Astrocyte (in vitro differentiated cells and primary cell): ENCODE data around the gene PLCH2.

Experiments used
- EZH2 ChIP-seq: IDR thresholded peaks from 2 replicates; pipeline ENCODE4 v1.6.1; 2012; ENCODE audit warnings: mild to moderate bottlenecking, low read length, inconsistent platforms; ENCODE audit not compliant: insufficient read depth
- TF ChIP-seq, protein P1 (sequence below): IDR thresholded peaks from 2 replicates; pipeline ENCODE4 v1.5.1; 2011; ENCODE audit warnings: low read depth, mild to moderate bottlenecking, inconsistent platforms, low read length, moderate library complexity; ENCODE audit not compliant: insufficient read depth

DNA sequence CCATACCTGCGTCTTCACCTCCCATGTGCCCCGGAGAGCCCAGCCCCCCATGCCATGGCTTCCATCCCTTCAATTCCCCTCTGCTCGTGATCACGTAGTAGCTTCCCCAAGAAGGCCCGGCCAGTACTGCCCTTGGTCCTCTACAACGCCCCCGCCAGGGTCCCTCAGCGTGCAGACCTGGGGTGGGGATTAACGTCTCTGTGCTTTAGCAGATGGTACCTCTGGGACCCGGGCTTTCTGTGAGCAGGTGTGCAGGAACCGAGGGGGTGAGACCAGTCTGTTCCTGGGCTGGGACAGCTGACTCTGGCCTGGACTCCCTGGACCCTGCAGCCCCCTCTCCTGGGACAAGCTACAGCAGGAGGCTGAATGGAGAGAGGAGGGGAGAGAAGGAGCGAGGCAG lies 1.2 kb downstream of the PLCH2 start:
- TF ChIP-seq, protein P1, sequence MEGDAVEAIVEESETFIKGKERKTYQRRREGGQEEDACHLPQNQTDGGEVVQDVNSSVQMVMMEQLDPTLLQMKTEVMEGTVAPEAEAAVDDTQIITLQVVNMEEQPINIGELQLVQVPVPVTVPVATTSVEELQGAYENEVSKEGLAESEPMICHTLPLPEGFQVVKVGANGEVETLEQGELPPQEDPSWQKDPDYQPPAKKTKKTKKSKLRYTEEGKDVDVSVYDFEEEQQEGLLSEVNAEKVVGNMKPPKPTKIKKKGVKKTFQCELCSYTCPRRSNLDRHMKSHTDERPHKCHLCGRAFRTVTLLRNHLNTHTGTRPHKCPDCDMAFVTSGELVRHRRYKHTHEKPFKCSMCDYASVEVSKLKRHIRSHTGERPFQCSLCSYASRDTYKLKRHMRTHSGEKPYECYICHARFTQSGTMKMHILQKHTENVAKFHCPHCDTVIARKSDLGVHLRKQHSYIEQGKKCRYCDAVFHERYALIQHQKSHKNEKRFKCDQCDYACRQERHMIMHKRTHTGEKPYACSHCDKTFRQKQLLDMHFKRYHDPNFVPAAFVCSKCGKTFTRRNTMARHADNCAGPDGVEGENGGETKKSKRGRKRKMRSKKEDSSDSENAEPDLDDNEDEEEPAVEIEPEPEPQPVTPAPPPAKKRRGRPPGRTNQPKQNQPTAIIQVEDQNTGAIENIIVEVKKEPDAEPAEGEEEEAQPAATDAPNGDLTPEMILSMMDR: no peak
- TF ChIP-seq EZH2: no peak
